GM19452 (cell line): Measurements from ENCODE around the gene RNF181.
A peak's percentile ranks its signal among the peaks of the same experiment; 100 is the strongest.
"Not testable (repeated sequence)": the region's sequence is repeated elsewhere in the genome, so short reads cannot be mapped to it uniquely, and the experiment has no call there.

Experiments used
- ATAC-seq: cut with Tn5 transposase; IDR thresholded peaks from one replicate; pipeline ENCODE4 v1.9.1; 2021; ENCODE audit not compliant: unreplicated experiment

Gene RNF181

GRCh38 chr2:85577063-85577385 lies 18.5 kb upstream of the RNF181 start:
- no peak for ATAC-seq

- no peak for ATAC-seq
Measured at GRCh38 chr2:85577386-85578242, 17.9 kb upstream of the RNF181 start, which contains the start of gene VAMP8. VAMP8 (plus strand) TSS chr2:85577586; CDS start chr2:85577647, 61 bp downstream.

- no peak for ATAC-seq
Measured at GRCh38 chr2:85578243-85579180, 17.0 kb upstream of the RNF181 start.

DNA sequence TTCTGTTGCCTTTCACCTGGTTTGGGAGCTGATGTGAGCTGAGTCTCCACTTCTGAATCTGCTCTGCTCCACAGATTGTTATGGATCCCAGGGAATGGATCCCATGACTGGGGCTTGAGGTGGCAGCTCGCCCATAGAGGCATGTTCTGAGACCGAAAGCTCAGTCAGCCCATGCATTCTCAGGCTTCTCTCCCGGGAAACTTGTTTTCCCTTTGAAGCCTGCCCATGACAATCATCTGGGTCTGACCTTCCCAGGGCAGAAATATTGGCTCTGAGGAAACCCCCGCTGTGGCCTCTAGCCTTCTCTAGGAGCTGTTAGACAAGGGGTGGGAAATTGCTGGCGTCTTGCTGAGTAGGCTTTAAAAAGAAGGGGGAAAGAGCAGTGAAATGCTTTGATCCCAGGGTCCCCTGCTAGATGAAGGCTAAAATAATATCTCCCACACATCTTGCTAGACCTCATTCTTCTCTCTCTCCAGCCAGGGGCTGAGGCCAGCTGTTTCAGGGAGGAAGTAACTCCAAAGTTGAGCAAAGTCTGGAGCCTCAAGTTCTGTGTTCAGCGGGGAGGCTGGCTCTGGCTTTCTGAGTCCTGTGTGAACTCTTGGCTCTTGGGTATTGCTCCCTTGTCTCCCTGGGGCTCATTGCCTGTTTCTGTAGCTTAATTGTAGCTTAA lies 16.1 kb upstream of the RNF181 start:
- no peak for ATAC-seq

- no peak for ATAC-seq
Measured at GRCh38 chr2:85580206-85580605, 15.3 kb upstream of the RNF181 start.

- ATAC-seq = no peak
Measured at GRCh38 chr2:85582492-85582891, 13.1 kb upstream of the RNF181 start.

DNA sequence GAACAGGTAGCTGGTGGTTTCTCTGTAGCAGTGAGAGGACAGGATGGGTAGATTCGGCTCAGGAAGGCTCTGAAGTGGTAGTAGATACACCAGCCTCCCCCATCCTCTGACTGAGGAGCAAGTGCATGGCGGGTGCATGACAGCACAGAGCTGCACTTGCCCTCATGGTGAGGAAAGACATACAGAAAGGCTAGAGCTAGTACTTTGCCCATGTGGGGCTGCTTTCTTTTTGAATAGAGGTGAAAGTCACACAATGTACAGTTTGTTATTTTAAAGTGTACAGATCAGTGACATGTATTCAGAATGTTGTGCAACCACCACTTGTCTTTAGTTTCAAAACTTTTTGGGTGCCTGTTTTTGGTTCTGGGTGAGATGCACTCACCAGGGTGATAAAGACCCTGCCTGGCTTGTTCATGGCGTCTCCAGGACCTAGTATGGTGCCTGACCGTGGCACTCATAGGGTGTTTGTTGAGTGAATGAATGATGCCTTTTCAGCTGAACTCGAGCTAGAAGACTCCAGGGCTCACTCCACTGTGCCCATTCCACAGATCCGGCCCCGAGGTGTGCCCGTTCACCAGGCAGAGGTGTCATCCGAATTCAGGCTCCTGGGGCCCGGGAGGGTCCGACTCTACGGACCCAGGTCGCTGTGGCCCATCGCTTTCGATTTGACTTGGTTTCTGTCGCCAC lies 11.7 kb upstream of the RNF181 start:
- no peak for ATAC-seq

DNA sequence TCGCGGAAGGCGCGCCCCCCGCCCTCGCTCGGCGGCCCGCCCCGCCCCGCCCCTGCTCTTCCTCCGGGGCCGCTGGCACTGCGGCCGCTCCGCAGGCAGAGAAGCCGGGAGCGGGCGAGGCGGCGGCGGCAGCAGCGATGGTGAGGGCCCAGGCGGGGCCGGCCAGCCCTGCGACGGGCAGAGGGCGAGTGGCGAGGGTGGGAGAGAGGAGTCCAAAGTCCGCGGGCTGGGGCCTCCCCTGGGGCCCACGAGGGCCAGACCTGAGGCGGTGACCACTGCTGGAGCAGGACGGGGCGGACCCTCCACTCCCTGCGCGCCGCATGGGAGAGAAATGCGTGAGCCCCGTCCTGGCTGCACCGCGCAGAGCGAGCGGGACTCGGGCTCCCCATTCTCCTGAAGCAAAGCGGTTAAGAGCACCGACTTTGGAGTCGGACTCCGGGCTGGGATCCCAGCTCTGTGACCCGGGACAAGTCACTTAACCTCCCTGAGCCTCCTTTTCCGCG lies 11.1 kb upstream of the RNF181 start, which contains the start of gene VAMP5:
VAMP5 (plus strand) TSS at position 78 of the 503 bp plus-strand sequence; CDS start at position 138, 60 bp downstream.
- peak; percentile 61 for ATAC-seq

- ATAC-seq = peak; percentile 45
Measured at GRCh38 chr2:85584857-85585780, 10.4 kb upstream of the RNF181 start.

DNA sequence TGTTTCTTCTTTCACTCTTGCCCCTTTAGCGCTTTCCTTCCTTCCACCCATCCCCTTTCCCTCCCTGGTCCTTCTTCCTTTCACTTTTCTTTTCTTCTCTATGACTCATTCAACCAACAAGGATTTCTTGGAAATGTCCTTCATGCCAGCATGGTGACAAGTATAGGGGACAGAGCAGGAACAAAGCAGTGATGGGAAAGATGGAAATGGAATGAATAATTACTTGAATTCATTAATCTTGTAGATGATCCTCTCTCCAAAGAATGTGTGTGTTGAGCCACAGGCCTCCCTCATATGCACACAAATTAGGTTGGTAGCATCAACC lies 9.8 kb upstream of the RNF181 start:
- ATAC-seq = no peak

GRCh38 chr2:85588236-85588635 lies 7.3 kb upstream of the RNF181 start:
- no peak for ATAC-seq

DNA sequence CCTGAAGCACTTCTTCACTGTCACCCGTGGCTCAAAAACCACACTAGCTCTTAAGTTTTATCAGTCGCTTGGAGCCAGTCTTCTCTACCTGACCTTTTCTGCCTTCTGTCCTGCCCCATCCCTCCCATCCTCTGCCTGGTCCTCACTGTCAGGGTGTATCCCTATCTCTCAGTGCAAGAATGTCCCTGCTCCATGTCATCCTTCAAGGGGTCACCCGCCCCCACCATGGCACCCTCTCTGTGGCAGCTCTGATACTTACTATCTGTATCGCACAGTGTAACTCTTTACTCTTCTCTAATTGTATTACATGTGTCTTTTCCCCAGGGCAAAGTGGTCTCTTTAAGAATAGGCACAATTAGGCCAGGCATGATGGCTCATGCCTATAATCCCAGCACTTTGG lies 6.9 kb upstream of the RNF181 start:
- ATAC-seq = no peak

GRCh38 chr2:85589181-85589580 lies 6.4 kb upstream of the RNF181 start:
- no peak for ATAC-seq

DNA sequence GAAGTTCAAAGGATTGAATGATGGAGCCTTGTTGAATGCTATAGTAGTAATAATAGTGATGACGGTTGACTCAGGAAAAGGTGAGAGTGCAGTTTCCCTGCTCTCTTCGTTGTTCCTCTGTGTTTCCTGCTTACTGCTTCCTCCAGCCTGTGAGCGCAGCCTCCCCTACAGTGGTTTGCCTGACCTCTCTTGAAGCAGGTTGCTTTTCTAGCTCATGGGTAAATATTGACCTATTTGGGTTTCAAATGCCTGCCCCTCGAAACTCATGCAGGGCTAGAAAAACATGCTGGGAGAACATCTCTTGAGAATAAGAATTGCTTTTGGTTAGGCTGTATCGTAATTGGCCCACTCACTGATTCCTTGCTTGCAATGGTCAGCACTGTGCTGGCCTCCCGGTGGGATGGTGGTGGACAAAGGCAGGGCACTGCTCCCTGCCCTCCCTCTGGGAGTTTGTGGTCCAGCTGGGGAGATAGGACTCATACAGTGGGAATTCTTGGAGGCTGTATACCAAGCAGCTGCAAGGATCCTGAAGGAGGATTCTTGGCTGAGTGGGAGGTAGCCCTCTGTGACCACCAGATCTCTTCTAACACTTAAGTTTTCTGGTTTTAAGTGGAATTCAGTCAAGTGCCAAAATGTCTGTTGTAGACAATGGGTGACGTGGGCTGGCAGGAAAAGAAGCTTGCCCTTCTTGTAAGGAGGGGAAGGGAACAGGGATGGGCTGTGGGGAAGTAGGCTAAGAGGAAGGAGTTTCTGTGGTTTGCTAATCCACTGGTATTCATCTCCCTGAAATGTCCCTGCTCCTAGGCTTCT lies 5.4 kb upstream of the RNF181 start:
- no peak for ATAC-seq

DNA sequence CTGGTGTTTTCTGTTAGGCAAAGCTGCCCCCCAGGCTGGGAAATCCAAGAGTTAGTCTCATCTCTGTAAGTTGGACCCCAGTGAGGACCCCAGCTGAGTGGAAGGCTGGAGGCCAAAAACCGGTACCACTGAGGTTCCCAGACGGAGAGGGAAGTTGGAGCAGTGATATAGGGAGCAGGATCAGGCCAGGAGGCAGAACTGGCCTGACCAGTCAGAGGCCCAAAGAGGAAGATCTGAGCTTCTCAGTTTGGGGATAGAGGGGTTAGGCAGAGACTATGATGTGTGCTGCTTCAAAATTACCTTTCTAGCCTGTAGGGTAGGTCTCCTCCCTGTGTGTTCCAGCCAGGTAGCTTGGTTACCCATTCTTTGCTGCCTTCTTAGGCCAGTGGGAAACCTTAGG lies 4.6 kb upstream of the RNF181 start:
- no peak for ATAC-seq

- no peak for ATAC-seq
Measured at GRCh38 chr2:85591563-85591962, 4.0 kb upstream of the RNF181 start.

DNA sequence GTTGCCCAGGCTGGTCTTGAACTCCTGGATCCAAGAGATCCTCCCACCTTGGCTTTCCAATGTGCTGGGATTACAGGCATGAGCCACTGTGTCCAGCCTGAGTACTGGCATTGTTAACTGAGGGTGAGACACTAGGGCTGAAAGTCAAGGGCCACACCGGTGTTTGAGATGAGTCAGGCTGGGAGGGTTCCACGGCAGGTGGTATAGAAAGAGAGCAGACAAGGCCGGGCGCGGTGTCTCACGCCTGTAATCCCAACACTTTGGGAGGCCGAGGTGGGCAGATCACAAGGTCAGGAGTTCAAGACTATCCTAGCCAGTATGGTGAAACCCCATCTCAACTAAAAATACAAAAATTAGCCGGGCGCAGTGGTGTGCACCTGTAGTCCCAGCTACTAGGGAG lies 3.2 kb upstream of the RNF181 start:
- ATAC-seq = not testable (repeated sequence)

DNA sequence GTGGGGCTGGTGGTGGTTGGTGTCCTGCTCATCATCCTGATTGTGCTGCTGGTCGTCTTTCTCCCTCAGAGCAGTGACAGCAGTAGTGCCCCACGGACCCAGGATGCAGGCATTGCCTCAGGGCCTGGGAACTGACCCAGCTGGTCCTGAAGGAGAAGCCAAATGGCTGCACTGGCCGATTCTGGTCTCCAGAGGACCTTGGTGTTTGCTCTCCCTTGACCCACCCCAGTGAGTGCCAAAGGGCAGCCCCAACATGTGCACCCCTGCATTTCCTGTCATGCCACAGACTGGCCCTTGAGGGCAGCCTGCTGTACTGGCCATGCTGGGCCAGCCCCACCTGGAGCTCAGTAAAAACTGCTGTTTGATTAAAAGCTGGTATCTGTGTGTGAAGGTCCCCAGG lies 2.5 kb upstream of the RNF181 start:
- no peak for ATAC-seq
